SK-N-SH treated with all-trans-retinoic acid at 6 μM for 48 hours (cell line): ENCODE measurements around the gene ALDH1L2.

Experiments used
- ATAC-seq: fragments of 200-7000 bp; cut with Tn5 transposase; 3 replicates; pipeline ENCODE4 v1.9.1; 2020; ENCODE audit warnings: mild to moderate bottlenecking, moderate library complexity
- ARNTL ChIP-seq: fragments of 450-650 bp; formaldehyde crosslinking; IDR thresholded peaks from 2 replicates; pipeline ENCODE4 v1.5.0; 2020; ENCODE audit warnings: low read depth, mild to moderate bottlenecking, moderate library complexity, borderline replicate concordance
- BACH2 ChIP-seq: fragments of 250-450 bp; sonication (Bioruptor Pico); IDR thresholded peaks from 2 replicates; pipeline ENCODE4 v1.9.0; 2021; ENCODE audit warnings: mild to moderate bottlenecking, borderline replicate concordance
- CSDC2 ChIP-seq: fragments of 250-450 bp; sonication (Bioruptor Pico); IDR thresholded peaks from 2 replicates; pipeline ENCODE4 v1.5.0; 2020; ENCODE audit warnings: mild to moderate bottlenecking, moderate library complexity
- ESRRG ChIP-seq: fragments of 250-450 bp; sonication (Bioruptor Pico); IDR thresholded peaks from 2 replicates; pipeline ENCODE4 v1.6.1; 2021; ENCODE audit warnings: mild to moderate bottlenecking
- GLIS3 ChIP-seq: fragments of 250-450 bp; sonication (Bioruptor Pico); IDR thresholded peaks from 2 replicates; pipeline ENCODE4 v1.5.0; 2020; ENCODE audit warnings: mild to moderate bottlenecking, moderate library complexity
- ISL1 ChIP-seq: fragments of 250-450 bp; sonication (Bioruptor Pico); IDR thresholded peaks from 2 replicates; pipeline ENCODE4 v2.1.2; 2022; ENCODE audit warnings: mild to moderate bottlenecking, moderate library complexity
- OSR1 ChIP-seq: fragments of 250-450 bp; sonication (Bioruptor Pico); IDR thresholded peaks from 2 replicates; pipeline ENCODE4 v1.8.0; 2022; ENCODE audit warnings: moderate library complexity, mild to moderate bottlenecking, inconsistent platforms
- PPARA ChIP-seq: fragments of 250-450 bp; sonication (Bioruptor Pico); IDR thresholded peaks from 2 replicates; pipeline ENCODE4 v1.5.0; 2020; ENCODE audit warnings: mild to moderate bottlenecking, borderline replicate concordance
- RARB ChIP-seq: fragments of 250-450 bp; sonication (Bioruptor Pico); IDR thresholded peaks from 2 replicates; pipeline ENCODE4 v1.8.0; 2021; ENCODE audit warnings: mild to moderate bottlenecking, moderate library complexity
- SNAI2 ChIP-seq: fragments of 250-450 bp; sonication (Bioruptor Pico); IDR thresholded peaks from 2 replicates; pipeline ENCODE4 v1.5.0; 2020; ENCODE audit warnings: mild to moderate bottlenecking, moderate library complexity
- TOX ChIP-seq: fragments of 250-450 bp; sonication (Bioruptor Pico); IDR thresholded peaks from 2 replicates; pipeline ENCODE4 v1.8.0; 2021; ENCODE audit warnings: mild to moderate bottlenecking, moderate library complexity, borderline replicate concordance
- ZC3H10 ChIP-seq: fragments of 250-450 bp; sonication (Bioruptor Pico); IDR thresholded peaks from 2 replicates; pipeline ENCODE4 v1.5.1; 2021; ENCODE audit warnings: mild to moderate bottlenecking, moderate library complexity
- ZFP30 ChIP-seq: fragments of 450-650 bp; formaldehyde crosslinking; IDR thresholded peaks from 2 replicates; pipeline ENCODE4 v1.5.0; 2022; ENCODE audit warnings: mild to moderate bottlenecking, moderate library complexity
- ZNF565 ChIP-seq: fragments of 450-650 bp; formaldehyde crosslinking; conservative IDR thresholded peaks from 2 replicates; pipeline ENCODE4 v1.5.0; 2020; ENCODE audit warnings: low read depth, mild to moderate bottlenecking, moderate library complexity
- ZNF70 ChIP-seq: fragments of 450-650 bp; formaldehyde crosslinking; IDR thresholded peaks from 2 replicates; pipeline ENCODE4 v1.5.0; 2020; ENCODE audit warnings: mild to moderate bottlenecking, moderate library complexity
- ZNF8 ChIP-seq: fragments of 450-650 bp; formaldehyde crosslinking; IDR thresholded peaks from 2 replicates; pipeline ENCODE4 v1.5.0; 2020; ENCODE audit warnings: mild to moderate bottlenecking, moderate library complexity
- TF ChIP-seq, protein P1 (sequence below): fragments of 250-450 bp; sonication (Bioruptor Pico); IDR thresholded peaks from 2 replicates; pipeline ENCODE4 v1.5.0; 2020; ENCODE audit warnings: mild to moderate bottlenecking, moderate library complexity
- TF ChIP-seq, protein P2 (sequence below): fragments of 250-450 bp; sonication (Bioruptor Pico); IDR thresholded peaks from 2 replicates; pipeline ENCODE4 v1.5.1; 2021; ENCODE audit warnings: mild to moderate bottlenecking, moderate library complexity
- TF ChIP-seq, protein P3 (sequence below): fragments of 250-450 bp; sonication (Bioruptor Pico); IDR thresholded peaks from 2 replicates; pipeline ENCODE4 v1.8.0; 2021; ENCODE audit warnings: low read depth, mild to moderate bottlenecking, moderate library complexity, borderline replicate concordance
- TF ChIP-seq, protein P4 (sequence below): fragments of 250-450 bp; sonication (Bioruptor Pico); IDR thresholded peaks from 2 replicates; pipeline ENCODE4 v1.5.1; 2020; ENCODE audit warnings: low read depth, mild to moderate bottlenecking, moderate library complexity

The ALDH1L2 gene

DNA sequence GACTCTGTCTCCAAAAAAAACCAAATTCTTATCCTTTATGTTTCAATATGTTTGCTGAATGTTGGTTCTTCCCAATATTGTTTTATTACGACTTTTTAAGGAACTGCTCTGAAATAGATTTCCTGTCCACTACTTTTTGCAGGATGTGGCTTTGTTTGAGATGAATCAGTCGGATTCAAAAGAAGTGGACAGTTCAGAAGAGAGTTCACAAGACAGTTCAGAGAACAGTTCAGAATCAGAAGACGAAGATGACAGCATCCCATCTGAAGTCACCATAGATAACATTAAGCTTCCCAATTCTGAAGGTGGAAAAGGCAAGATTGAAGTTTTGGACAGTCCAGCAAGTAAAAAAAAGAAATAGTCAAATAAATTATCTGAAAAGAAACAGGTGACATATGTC is 89.9 kb downstream of the ALDH1L2 start (continued):
- TF ChIP-seq TOX (CRISPR knock-in tag) (no peak), ZNF8 (CRISPR knock-in tag) (no peak), ZFP30 (CRISPR knock-in tag) (no peak)

DNA sequence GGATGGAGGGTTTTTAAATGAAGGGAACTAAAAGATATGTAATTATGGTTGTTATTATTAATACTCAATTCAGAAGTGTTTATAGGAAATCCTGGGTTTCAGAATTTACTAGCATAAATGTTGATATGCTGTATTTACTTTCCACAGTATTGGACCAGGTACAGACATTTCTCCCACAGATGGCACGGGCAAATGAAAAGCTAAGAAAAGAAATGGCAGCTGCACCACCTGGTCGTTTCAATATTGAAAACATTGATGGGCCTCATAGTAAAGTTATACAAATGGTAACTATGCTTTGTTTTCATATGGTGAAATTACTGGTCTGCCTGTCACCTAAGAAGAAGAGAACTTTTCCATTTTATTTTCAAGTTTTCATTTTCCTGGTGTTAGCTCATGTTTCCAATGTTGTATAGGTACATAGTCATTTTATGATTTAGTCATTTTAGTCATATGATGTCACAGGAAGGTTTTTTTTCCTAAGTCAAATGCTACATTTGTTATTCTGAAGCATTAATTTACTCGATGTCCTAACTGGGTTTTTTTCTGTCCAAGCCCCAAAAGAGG is 92.6 kb downstream of the ALDH1L2 start:
- no peak for ATAC-seq
- TF ChIP-seq SNAI2 (CRISPR knock-in tag) (no peak), ZNF565 (CRISPR knock-in tag) (no peak), ZNF70 (CRISPR knock-in tag) (no peak), ESRRG (CRISPR knock-in tag) (no peak), PPARA (CRISPR knock-in tag) (no peak), ZNF8 (CRISPR knock-in tag) (no peak), BACH2 (CRISPR knock-in tag) (no peak), OSR1 (CRISPR knock-in tag) (no peak)
- TF ChIP-seq, protein P1, sequence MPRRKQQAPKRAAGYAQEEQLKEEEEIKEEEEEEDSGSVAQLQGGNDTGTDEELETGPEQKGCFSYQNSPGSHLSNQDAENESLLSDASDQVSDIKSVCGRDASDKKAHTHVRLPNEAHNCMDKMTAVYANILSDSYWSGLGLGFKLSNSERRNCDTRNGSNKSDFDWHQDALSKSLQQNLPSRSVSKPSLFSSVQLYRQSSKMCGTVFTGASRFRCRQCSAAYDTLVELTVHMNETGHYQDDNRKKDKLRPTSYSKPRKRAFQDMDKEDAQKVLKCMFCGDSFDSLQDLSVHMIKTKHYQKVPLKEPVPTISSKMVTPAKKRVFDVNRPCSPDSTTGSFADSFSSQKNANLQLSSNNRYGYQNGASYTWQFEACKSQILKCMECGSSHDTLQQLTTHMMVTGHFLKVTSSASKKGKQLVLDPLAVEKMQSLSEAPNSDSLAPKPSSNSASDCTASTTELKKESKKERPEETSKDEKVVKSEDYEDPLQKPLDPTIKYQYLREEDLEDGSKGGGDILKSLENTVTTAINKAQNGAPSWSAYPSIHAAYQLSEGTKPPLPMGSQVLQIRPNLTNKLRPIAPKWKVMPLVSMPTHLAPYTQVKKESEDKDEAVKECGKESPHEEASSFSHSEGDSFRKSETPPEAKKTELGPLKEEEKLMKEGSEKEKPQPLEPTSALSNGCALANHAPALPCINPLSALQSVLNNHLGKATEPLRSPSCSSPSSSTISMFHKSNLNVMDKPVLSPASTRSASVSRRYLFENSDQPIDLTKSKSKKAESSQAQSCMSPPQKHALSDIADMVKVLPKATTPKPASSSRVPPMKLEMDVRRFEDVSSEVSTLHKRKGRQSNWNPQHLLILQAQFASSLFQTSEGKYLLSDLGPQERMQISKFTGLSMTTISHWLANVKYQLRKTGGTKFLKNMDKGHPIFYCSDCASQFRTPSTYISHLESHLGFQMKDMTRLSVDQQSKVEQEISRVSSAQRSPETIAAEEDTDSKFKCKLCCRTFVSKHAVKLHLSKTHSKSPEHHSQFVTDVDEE (CRISPR knock-in tag), result no peak
- TF ChIP-seq, protein P2, sequence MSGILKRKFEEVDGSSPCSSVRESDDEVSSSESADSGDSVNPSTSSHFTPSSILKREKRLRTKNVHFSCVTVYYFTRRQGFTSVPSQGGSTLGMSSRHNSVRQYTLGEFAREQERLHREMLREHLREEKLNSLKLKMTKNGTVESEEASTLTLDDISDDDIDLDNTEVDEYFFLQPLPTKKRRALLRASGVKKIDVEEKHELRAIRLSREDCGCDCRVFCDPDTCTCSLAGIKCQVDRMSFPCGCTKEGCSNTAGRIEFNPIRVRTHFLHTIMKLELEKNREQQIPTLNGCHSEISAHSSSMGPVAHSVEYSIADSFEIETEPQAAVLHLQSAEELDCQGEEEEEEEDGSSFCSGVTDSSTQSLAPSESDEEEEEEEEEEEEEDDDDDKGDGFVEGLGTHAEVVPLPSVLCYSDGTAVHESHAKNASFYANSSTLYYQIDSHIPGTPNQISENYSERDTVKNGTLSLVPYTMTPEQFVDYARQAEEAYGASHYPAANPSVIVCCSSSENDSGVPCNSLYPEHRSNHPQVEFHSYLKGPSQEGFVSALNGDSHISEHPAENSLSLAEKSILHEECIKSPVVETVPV (CRISPR knock-in tag), result no peak

DNA sequence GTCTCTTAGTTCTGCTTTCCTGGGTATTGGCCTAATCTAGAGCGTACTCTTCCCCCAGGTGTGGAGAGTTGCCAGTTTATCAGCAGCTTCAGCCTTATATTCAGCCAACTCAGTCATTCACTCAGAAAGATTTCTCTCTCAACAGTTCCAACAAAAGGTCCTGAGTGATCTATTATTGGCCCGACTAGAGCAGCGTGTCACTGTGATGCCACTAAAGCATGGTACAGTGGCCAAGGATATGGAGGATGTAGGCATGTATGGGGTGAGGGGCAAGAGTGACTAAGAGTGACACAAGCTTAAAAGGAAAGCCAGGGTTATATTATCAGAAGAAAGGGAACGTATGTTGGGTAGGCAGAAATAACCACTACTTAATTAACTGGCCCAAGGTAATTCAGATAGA is 93.3 kb downstream of the ALDH1L2 start:
- TF ChIP-seq ISL1 (CRISPR knock-in tag) (no peak), CSDC2 (CRISPR knock-in tag) (no peak), ZFP30 (CRISPR knock-in tag) (no peak), ZC3H10 (CRISPR knock-in tag) (no peak)
- TF ChIP-seq, protein P1 (CRISPR knock-in tag), result no peak
- ATAC-seq, result no peak

DNA sequence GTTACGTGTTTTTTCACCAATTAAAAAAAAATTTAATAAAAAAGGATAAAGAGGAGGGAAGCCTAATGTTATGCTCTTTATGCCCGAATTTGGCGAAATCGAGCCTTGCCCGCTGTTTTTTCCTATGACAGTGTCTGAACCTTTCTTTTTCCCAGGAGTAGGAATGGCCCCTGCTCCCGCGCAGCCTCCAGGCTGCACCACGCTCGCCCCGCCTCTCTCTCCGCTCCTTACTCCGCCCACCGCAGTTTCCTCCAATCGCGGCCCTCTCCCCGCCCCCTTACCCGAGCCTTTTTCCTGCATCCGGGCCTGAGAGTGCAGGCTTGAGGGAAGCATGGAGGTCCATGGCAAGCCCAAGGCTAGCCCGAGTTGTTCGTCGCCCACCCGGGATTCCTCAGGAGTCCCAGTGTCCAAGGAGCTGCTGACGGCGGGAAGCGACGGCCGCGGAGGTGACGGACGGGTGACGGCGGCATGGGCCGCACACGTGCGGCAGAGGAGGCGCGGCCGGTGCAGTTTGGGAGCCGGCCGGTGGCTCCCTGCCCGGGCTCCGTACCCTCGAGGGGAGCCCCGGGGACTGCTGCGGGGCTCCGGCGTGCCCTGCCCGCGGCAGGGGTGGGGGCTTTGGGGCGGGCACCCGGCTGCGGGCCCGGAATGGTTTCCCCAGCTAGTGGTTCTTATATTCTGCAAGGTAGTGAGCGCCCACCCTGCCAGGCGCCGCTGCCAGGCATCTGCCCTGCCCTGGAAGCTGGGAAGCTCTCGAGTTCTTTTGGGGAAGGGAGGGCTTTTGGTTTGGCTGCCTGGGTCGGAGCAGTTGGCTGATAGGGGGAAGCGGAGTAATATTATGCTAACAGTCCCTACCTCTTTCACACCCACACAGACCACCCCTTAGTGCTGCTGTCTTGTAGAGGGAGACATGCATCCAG is 98.0 kb downstream of the ALDH1L2 start, which contains the start of gene NOPCHAP1:
Gene NOPCHAP1, plus strand, starts transcription at position 295 of the 920 bp plus-strand sequence. Its CDS starts 37 bp downstream, at position 332.
- peak; percentile 100 for ATAC-seq
- TF ChIP-seq RARB (CRISPR knock-in tag) (no peak), GLIS3 (CRISPR knock-in tag) (no peak), ARNTL (CRISPR knock-in tag) (no peak), PPARA (CRISPR knock-in tag) (no peak), ZC3H10 (CRISPR knock-in tag) (no peak), ESRRG (CRISPR knock-in tag) (no peak)
- TF ChIP-seq, protein P1 (CRISPR knock-in tag), result no peak
- TF ChIP-seq, protein P3, sequence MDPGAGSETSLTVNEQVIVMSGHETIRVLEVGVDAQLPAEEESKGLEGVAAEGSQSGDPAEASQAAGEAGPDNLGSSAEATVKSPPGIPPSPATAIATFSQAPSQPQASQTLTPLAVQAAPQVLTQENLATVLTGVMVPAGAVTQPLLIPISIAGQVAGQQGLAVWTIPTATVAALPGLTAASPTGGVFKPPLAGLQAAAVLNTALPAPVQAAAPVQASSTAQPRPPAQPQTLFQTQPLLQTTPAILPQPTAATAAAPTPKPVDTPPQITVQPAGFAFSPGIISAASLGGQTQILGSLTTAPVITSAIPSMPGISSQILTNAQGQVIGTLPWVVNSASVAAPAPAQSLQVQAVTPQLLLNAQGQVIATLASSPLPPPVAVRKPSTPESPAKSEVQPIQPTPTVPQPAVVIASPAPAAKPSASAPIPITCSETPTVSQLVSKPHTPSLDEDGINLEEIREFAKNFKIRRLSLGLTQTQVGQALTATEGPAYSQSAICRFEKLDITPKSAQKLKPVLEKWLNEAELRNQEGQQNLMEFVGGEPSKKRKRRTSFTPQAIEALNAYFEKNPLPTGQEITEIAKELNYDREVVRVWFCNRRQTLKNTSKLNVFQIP (CRISPR knock-in tag), result no peak
- TF ChIP-seq, protein P4, sequence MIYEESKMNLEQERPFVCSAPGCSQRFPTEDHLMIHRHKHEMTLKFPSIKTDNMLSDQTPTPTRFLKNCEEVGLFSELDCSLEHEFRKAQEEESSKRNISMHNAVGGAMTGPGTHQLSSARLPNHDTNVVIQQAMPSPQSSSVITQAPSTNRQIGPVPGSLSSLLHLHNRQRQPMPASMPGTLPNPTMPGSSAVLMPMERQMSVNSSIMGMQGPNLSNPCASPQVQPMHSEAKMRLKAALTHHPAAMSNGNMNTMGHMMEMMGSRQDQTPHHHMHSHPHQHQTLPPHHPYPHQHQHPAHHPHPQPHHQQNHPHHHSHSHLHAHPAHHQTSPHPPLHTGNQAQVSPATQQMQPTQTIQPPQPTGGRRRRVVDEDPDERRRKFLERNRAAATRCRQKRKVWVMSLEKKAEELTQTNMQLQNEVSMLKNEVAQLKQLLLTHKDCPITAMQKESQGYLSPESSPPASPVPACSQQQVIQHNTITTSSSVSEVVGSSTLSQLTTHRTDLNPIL, result no peak
